ENCODE data around the gene NAT16. TPM values are rescaled to one million over a fixed set of nuclear protein-coding genes. Genes with fewer than 3 reads are reported as not detected.

NAT16 gene
- total and polyA plus RNA-seq, 9 of the 15 experiments (the other 6 are each of a cell fraction or from before 2014, with no cell fraction given), result 0.04 TPM; not detected in 8

- TF ChIP-seq RHOXF2B (CRISPR knock-in tag; conservative IDR thresholded peaks at IDR 0.05) (no peak), ZNF436 (CRISPR knock-in tag; IDR thresholded peaks at IDR 0.05) (no peak), ZKSCAN3 (CRISPR knock-in tag; IDR thresholded peaks at IDR 0.05) (no peak), SP1 (CRISPR knock-in tag; IDR thresholded peaks at IDR 0.05) (no peak), E2F5 (CRISPR knock-in tag; IDR thresholded peaks at IDR 0.05) (no peak), ZNF143 (CRISPR knock-in tag; IDR thresholded peaks at IDR 0.05) (no peak), MGA (IDR thresholded peaks at IDR 0.05) (no peak), NCOR1 (IDR thresholded peaks at IDR 0.05) (no peak), HOXB6 (CRISPR knock-in tag; IDR thresholded peaks at IDR 0.05; ENCODE audit: borderline replicate concordance) (no peak), MIER1 (IDR thresholded peaks at IDR 0.05; ENCODE audit: low read depth) (peak; percentile 63; the same call in 1 of the 2 replicates), YBX1 (IDR thresholded peaks at IDR 0.05) (0 out of 2 replicates have a peak, but pooled peaks have one; percentile 65), JUND (IDR thresholded peaks at IDR 0.05; ENCODE audit: borderline replicate concordance, low read depth, low read length) (peak; percentile 96), JUND (tag; IDR thresholded peaks at IDR 0.05; ENCODE audit: borderline replicate concordance, low read depth, low read length) (peak; percentile 84), NR1H2 (CRISPR knock-in tag; IDR thresholded peaks at IDR 0.05) (no peak), CCNT2 (IDR thresholded peaks at IDR 0.05; ENCODE audit: borderline replicate concordance, extremely low read depth, insufficient read length, low read depth, low read length) (no peak), ZNF507 (tag; conservative IDR thresholded peaks at IDR 0.05) (no peak), MEF2D (tag; conservative IDR thresholded peaks at IDR 0.05; ENCODE audit: low read depth) (no peak), DPF2 (IDR thresholded peaks at IDR 0.05) (peak; percentile 92)
These were observed 10.8 kb downstream of the NAT16 start (continued) for GRCh38 chr7:101169110-101169837.
